Measurements from ENCODE around the gene PPIG.
"Not testable (repeated sequence)": the region's sequence is repeated elsewhere in the genome, so short reads cannot be mapped to it uniquely, and the experiment has no call there.

PPIG gene

DNA sequence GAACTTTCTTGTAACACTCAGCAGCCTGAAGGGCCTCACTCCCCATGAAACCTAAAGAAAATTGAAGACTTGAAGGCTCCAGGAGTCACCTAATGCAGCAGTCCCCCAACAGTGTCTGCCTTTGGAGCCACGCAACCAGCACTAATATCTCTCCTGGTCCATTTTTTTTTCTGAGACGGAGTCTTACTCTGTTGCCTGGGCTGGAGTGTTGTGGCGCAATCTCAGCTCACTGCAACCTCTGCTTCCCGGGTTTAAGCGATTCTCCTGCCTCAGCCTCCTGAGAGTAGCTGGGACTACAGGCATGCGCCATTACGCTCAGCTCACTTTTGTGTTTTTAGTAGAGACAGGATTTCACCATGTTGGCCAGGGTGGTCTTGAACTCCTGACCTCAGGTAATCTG, 12.4 kb downstream of the PPIG start:
- not testable (repeated sequence) for DNase-seq

- DNase-seq: no peak
Observed at GRCh38 chr2:169598982-169599381, 14.8 kb downstream of the PPIG start.

GRCh38 chr2:169599568-169599967, 15.4 kb downstream of the PPIG start:
- no peak for DNase-seq

DNA sequence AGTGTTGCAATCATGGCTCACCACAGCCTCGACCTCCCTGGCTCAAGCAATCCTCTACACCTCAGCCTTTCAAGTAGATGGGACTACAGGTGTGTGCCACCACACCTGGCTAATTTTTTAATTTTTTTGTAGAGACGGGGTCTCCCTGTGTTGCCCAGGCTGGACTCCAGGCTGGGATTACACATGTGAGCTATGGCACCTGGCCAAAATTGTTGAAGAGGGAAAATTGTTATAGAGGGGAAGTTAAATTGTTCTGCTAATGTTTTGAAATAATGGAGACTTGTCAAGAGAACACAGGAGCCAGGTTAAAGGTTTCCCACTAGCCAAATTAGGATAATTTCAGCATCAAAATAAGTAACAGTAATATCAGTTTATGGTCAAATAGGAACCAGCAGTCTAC, 25.1 kb downstream of the PPIG start:
- no peak for DNase-seq

DNA sequence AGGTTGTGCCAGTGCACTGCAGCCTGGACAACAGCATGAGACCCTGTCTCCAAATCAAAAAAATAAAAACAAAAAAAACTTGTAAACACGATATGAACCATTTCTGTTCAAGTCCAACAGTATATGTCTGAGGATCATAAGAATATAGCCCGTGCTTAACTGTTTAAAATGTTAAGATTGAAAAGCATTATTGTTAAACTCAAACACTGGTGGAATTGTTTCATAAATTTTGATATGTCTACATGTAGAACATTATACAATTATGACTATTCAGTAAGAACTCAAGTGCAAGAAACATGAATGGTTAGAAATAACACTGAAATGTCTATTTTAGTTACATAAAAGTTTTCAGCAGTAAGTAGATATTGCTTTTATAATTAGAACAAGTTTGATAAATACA, 29.7 kb downstream of the PPIG start:
- DNase-seq: no peak

- not testable (repeated sequence) for DNase-seq
Observed at GRCh38 chr2:169615982-169616381, 31.8 kb downstream of the PPIG start.

DNA sequence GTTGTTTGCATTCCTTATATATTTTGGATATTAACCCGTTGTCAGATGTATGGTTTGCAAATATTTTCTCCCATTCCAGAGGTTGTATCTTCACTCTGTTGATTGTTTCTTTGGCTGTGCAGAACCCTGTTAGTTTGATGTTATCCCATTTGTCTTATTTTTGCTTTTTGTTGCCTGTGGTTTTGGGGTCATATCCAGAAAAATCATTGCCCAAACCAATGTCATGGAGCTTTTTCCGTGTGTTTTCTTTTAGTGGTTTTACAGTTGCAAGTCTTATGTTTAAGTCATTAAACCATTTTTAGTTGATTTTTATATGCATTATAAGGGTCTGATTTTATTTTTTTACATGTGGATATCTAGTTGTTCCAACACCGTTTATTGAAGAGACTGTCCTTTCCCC, 35.8 kb downstream of the PPIG start:
- no peak for DNase-seq

- no peak for DNase-seq
Observed at GRCh38 chr2:169620509-169620908, 36.4 kb downstream of the PPIG start.

DNA sequence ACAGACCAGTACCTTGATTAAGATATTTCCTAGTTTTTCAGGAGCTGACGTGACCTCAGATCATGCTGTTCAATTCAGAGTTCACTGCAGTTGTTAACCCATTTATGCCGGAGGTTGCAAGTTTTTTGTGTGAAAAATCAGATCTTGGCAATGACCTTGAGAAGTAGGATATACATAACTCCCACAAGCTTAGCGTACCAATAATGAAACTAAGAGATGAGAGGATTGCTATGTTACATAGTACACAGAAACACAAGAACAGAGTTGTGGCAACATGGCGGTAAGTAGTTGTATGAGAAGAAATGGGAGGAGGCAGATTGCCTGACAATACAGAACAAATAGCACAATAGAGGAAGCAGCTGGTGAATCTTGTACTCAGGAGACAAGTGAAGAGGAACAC, 39.1 kb downstream of the PPIG start:
- no peak for DNase-seq

GRCh38 chr2:169625781-169626180, 41.6 kb downstream of the PPIG start:
- DNase-seq: no peak

DNA sequence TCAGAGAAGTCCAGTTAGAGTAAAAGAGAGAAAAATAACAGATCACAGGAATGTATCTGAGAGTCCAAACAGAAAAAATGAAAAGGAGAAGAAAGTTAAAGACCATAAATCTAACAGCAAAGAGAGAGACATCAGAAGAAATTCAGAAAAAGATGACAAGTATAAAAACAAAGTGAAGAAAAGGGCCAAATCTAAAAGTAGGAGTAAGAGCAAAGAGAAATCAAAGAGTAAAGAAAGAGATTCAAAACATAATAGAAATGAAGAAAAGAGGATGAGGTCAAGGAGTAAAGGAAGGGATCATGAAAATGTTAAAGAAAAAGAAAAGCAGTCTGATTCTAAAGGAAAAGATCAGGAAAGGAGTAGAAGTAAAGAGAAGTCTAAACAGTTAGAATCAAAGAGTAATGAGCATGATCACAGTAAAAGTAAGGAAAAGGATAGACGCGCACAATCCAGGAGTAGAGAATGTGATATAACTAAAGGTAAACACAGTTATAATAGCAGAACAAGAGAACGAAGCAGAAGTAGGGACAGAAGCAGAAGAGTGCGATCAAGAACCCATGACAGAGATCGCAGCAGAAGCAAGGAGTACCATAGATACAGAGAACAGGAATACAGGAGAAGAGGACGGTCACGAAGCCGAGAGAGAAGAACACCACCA, 52.4 kb downstream of the PPIG start:
- no peak for DNase-seq

GRCh38 chr2:169637620-169638019, 53.5 kb downstream of the PPIG start:
- DNase-seq: no peak

GRCh38 chr2:169640104-169640503, 56.0 kb downstream of the PPIG start:
- DNase-seq: no peak

- DNase-seq: no peak
Observed at GRCh38 chr2:169641464-169641863, 57.3 kb downstream of the PPIG start.

DNA sequence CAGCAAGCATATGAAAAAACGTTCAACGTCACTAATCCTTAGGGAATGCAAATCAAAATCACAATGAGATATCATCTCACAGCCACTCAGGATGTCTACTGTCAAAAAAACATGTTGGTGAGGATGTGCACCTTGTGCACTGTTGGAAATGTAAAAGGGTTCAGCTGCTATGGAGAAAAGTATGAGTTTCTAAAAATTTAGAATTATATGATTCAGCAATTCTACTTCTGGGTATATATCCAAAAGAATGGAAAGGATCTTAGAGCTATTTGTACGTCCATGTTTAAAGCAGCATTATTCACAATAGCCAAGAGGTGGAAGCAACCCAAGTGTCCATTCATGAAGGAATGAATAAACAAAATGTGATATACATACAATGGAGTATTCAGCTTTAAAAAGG, 60.0 kb downstream of the PPIG start:
- DNase-seq: no peak

GRCh38 chr2:169647496-169647895, 63.3 kb downstream of the PPIG start:
- no peak for DNase-seq

DNA sequence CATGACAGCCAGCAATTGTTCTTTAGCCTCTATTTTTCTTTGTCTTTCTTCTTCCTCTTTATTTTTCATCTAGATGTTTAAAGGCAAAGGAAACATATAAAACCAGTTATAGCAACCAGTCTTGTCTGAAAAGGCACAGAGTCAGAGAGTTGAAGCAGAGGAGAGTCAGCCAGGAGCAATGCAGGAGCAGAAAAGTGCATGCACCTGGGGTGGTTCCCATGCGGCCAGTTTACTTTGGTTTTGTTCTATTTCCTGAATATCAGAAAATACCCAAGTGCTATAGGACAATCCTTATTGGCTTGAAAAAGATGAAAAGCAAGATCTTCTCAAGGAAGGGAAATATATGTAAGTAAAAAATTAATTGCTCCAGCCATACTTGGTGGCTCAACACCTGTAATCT, 65.1 kb downstream of the PPIG start:
- no peak for DNase-seq

GRCh38 chr2:169653636-169654035, 69.5 kb downstream of the PPIG start:
- DNase-seq: no peak

DNA sequence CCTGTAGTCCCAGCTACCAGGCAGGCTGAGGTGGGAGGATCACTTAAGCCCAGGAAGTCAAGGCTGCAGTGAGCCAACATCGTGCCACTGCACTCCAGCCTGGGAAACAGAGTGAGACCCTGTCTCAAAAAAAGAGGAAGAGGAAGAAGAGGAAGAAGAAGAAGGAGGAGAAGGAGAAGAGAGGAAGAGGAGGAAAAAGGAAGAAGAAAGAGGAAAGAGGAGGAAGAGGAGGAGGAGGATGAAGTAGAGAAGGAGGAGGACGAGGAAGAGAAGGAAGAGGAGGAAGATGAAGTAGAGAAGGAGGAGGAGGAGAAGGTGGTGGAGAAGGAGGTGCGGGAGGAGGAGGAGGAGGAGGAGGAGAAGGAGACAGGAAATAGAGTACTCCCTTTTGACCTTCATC, 72.0 kb downstream of the PPIG start:
- no peak for DNase-seq

DNA sequence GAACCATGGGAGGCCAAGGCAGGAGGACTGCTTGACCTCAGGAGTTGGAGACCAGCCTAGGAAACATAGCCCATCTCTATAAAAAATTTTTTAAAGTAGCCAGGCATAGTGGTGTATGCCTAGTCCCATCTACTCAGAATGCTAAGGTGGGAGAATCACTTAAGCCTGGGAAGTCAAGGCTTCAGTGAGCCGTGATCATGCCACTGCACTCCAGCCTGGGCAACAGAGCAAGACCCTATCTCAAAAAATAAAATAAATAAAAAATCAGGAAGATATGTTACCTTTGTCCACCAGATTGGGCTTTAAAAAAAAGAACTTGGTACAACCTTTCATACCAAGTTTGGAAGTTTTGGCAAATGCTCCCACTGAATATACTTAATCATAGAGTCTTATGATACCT, 74.7 kb downstream of the PPIG start:
- no peak for DNase-seq

DNA sequence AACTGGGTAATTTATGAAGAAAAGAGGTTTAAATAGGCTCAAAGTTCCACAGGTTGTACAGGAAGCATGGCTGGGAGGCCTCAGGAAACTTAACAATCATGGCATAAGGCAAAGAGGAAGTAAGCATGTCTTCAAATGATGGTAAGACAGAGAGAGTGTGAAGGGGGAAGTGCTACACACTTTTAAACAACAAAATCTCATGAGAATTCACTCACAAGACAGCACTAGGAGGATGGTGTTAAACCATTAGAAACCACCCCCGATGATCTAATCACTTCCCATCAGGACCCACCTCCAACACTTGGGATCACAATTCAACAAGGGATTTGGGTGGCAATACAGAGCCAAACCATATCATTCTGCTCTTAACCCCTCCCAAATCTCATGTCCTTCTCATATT, 75.2 kb downstream of the PPIG start:
- DNase-seq: no peak

- DNase-seq: no peak
Observed at GRCh38 chr2:169661265-169661664, 77.1 kb downstream of the PPIG start.

DNA sequence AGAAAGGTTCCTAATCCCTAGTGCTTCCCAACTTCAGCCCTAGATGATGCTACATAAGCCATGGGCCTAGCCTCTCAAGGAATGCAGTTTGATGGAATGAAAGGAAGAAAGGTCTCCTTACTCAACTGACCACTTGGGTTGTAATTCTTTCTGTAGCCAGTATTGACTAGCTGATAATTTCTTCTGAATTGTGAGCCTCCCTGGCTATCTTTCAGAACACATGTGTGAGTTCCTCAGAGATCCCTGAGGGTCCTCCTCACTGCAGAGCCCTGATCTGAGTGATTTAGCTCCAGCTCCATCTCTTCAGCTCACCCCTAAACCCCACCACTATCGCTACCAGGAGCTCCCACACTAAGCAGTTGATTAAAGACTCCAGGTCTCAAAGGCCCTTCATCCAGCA, 78.6 kb downstream of the PPIG start:
- no peak for DNase-seq

DNA sequence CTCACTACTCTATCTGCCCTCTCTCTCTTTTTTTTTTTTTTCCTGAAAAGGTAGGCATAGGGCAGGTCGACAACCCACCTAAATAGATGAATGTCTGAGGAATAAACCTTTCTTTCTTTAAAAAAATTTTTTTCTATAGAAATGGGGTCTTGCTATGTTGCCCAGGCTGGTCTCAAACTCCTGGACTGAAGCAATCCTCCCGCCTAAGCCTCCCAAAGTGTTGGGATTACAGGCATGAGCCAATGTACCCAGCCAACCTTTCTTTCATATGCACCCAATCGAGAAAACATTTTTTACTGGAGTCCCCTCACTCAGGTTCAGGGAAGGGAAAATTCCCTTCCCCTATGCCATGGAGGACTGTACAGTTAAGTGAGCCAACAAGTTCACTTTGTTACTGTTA, 79.1 kb downstream of the PPIG start:
- no peak for DNase-seq

DNA sequence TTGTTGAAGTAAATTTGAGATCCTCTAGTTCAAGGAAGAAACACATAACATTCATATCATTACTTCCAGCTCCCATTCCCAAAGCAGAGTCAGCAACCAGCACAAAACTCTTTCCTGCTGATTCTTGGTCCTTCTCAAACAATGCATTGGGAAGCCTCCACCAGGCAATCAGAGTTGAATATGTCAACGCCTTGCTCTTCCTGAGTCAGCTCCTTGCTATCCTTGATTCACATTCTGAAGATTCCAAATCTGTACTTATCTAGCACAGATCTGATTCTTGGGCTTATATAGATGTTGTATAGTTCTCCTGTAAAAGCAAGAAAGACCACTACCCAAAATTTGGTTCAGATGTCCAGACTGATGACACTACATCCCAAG, 80.4 kb downstream of the PPIG start:
- DNase-seq: no peak

Data from activated naive CD4-positive, alpha-beta T cell treated with Interleukin-2 at 50 U/mL for 16 hours (primary cell).